HEK293 (cell line): ENCODE measurements around the gene MRPS31.

ENCODE experiments used
- CTCF ChIA-PET: fragments of 350-600 bp; formaldehyde crosslinking; extraction: SDS; loops from one replicate; lab custom pipeline; 2021; ENCODE audit warnings: antibody characterized with exemption; lab: Yijun Ruan, JAX
- POLR2A ChIA-PET: fragments of 300-600 bp; formaldehyde crosslinking; extraction: SDS; loops from one replicate; lab custom pipeline; 2020; ENCODE audit warnings: antibody characterized with exemption, inconsistent platforms; lab: Yijun Ruan, JAX
- H3K27ac ChIP-seq: fragments of 200-500 bp; sonication (Bioruptor generic); 2 replicates; pipeline ENCODE4 v1.5.1; 2014; ENCODE audit warnings: low read depth, low read length, control low read depth, inconsistent platforms; ENCODE audit errors: extremely low read depth
- H3K36me3 ChIP-seq, 2 experiments: fragments of 200-500 bp in 1 of 2; sonication (Bioruptor generic) in 1 of 2; 1 replicate in 1 of 2; 2 replicates in 1 of 2; pipeline ENCODE4 v1.5.1; 2014 to 2017; ENCODE audit warnings: inconsistent platforms in 2 of 2, low read length in 2 of 2; ENCODE audit not compliant: control insufficient read depth in 2 of 2, insufficient read depth in 1 of 2
- H3K4me1 ChIP-seq: fragments of 200-500 bp; sonication (Bioruptor generic); 2 replicates; pipeline ENCODE4 v1.5.1; 2014; ENCODE audit warnings: mild to moderate bottlenecking, low read length, inconsistent platforms; ENCODE audit not compliant: control insufficient read depth, insufficient read depth
- H3K4me3 ChIP-seq: 2 replicates; pipeline ENCODE4 v1.5.1; 2011; ENCODE audit warnings: low read depth, mild to moderate bottlenecking, control low read depth, low read length, moderate library complexity
- H3K9me3 ChIP-seq: fragments of 200-500 bp; sonication (Bioruptor generic); 2 replicates; pipeline ENCODE4 v1.5.1; 2014; ENCODE audit warnings: low read depth, low read length, inconsistent platforms; ENCODE audit not compliant: control insufficient read depth, insufficient read depth
- CTCF ChIP-seq: fragments of 450-650 bp; formaldehyde crosslinking; IDR thresholded peaks from 2 replicates; pipeline ENCODE4 v1.5.1; 2016; ENCODE audit warnings: missing biosample characterization, missing genetic modification characterization
- HOXC10 ChIP-seq: sonication (generic); formaldehyde crosslinking; IDR thresholded peaks from 2 replicates; pipeline ENCODE4 v1.8.1; 2023; ENCODE audit warnings: mild to moderate bottlenecking, missing genetic modification reagents
- HOXD13 ChIP-seq: sonication (generic); formaldehyde crosslinking; IDR thresholded peaks from 2 replicates; pipeline ENCODE4 v1.8.0; 2022; ENCODE audit warnings: missing genetic modification reagents, borderline replicate concordance
- KLF10 ChIP-seq: fragments of 450-650 bp; IDR thresholded peaks from 2 replicates; pipeline ENCODE4 v1.5.1; 2018; ENCODE audit warnings: missing biosample characterization, mild to moderate bottlenecking, missing genetic modification characterization
- ZFP69B ChIP-seq: fragments of 450-650 bp; formaldehyde crosslinking; IDR thresholded peaks from 2 replicates; pipeline ENCODE4 v1.5.1; 2016; ENCODE audit warnings: missing biosample characterization, missing genetic modification characterization
- ZNF155 ChIP-seq: fragments of 450-650 bp; formaldehyde crosslinking; IDR thresholded peaks from 2 replicates; pipeline ENCODE4 v1.5.1; 2016; ENCODE audit warnings: missing biosample characterization, missing genetic modification characterization
- ZNF473 ChIP-seq: fragments of 450-650 bp; formaldehyde crosslinking; IDR thresholded peaks from 2 replicates; pipeline ENCODE4 v1.5.1; 2017; ENCODE audit warnings: missing biosample characterization, missing genetic modification characterization
- ZNF501 ChIP-seq: fragments of 450-650 bp; formaldehyde crosslinking; IDR thresholded peaks from 2 replicates; pipeline ENCODE4 v1.5.1; 2016; ENCODE audit warnings: missing biosample characterization, missing genetic modification characterization
- ZNF549 ChIP-seq: fragments of 450-650 bp; IDR thresholded peaks from 2 replicates; pipeline ENCODE4 v1.5.1; 2018; ENCODE audit warnings: missing biosample characterization, missing genetic modification characterization, mild to moderate bottlenecking, inconsistent platforms, moderate library complexity
- ZNF701 ChIP-seq: fragments of 450-650 bp; formaldehyde crosslinking; IDR thresholded peaks from 2 replicates; pipeline ENCODE4 v1.5.1; 2016; ENCODE audit warnings: missing biosample characterization, missing genetic modification characterization
- TF ChIP-seq, protein P1 (sequence below): fragments of 450-650 bp; formaldehyde crosslinking; IDR thresholded peaks from 2 replicates; pipeline ENCODE4 v1.5.1; 2016; ENCODE audit warnings: missing biosample characterization, missing genetic modification characterization
- TF ChIP-seq, protein P2 (sequence below): fragments of 450-650 bp; formaldehyde crosslinking; IDR thresholded peaks from 2 replicates; pipeline ENCODE4 v1.5.1; 2016; ENCODE audit warnings: missing biosample characterization, missing genetic modification characterization, borderline replicate concordance
- TF ChIP-seq, protein P3 (sequence below): fragments of 450-650 bp; formaldehyde crosslinking; IDR thresholded peaks from 2 replicates; pipeline ENCODE4 v1.5.1; 2016; ENCODE audit warnings: missing biosample characterization, missing genetic modification characterization, borderline replicate concordance

MRPS31 gene

GRCh38 chr13:40796649-40797048 lies 25.7 kb upstream of the MRPS31 start (continued):
- TF ChIP-seq ZNF501 (tag by site-specific recombination), result no peak
- TF ChIP-seq, protein P1, sequence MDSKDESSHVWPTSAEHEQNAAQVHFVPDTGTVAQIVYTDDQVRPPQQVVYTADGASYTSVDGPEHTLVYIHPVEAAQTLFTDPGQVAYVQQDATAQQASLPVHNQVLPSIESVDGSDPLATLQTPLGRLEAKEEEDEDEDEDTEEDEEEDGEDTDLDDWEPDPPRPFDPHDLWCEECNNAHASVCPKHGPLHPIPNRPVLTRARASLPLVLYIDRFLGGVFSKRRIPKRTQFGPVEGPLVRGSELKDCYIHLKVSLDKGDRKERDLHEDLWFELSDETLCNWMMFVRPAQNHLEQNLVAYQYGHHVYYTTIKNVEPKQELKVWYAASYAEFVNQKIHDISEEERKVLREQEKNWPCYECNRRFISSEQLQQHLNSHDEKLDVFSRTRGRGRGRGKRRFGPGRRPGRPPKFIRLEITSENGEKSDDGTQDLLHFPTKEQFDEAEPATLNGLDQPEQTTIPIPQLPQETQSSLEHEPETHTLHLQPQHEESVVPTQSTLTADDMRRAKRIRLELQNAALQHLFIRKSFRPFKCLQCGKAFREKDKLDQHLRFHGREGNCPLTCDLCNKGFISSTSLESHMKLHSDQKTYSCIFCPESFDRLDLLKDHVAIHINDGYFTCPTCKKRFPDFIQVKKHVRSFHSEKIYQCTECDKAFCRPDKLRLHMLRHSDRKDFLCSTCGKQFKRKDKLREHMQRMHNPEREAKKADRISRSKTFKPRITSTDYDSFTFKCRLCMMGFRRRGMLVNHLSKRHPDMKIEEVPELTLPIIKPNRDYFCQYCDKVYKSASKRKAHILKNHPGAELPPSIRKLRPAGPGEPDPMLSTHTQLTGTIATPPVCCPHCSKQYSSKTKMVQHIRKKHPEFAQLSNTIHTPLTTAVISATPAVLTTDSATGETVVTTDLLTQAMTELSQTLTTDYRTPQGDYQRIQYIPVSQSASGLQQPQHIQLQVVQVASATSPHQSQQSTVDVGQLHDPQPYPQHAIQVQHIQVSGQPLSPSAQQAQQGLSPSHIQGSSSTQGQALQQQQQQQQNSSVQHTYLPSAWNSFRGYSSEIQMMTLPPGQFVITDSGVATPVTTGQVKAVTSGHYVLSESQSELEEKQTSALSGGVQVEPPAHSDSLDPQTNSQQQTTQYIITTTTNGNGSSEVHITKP, result no peak
- TF ChIP-seq ZNF701 (tag by site-specific recombination), result no peak
- no peak for TF ChIP-seq HOXD13
- TF ChIP-seq ZNF549 (tag by site-specific recombination), result no peak
- no peak for TF ChIP-seq ZNF155
- TF ChIP-seq ZNF473 (tag by site-specific recombination), result no peak

- CTCF ChIA-PET, result no interaction called here
- H3K4me3 ChIP-seq, result no peak overlapping the region
- POLR2A ChIA-PET, result interaction anchor here (0.7 kb wide), 1 partner anchor 1072 kb away, joined by 5 read pairs; no protein-coding TSS in a partner anchor
- TF ChIP-seq, protein P2, sequence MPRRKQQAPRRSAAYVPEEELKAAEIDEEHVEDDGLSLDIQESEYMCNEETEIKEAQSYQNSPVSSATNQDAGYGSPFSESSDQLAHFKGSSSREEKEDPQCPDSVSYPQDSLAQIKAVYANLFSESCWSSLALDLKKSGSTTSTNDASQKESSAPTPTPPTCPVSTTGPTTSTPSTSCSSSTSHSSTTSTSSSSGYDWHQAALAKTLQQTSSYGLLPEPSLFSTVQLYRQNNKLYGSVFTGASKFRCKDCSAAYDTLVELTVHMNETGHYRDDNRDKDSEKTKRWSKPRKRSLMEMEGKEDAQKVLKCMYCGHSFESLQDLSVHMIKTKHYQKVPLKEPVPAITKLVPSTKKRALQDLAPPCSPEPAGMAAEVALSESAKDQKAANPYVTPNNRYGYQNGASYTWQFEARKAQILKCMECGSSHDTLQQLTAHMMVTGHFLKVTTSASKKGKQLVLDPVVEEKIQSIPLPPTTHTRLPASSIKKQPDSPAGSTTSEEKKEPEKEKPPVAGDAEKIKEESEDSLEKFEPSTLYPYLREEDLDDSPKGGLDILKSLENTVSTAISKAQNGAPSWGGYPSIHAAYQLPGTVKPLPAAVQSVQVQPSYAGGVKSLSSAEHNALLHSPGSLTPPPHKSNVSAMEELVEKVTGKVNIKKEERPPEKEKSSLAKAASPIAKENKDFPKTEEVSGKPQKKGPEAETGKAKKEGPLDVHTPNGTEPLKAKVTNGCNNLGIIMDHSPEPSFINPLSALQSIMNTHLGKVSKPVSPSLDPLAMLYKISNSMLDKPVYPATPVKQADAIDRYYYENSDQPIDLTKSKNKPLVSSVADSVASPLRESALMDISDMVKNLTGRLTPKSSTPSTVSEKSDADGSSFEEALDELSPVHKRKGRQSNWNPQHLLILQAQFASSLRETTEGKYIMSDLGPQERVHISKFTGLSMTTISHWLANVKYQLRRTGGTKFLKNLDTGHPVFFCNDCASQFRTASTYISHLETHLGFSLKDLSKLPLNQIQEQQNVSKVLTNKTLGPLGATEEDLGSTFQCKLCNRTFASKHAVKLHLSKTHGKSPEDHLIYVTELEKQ (tag by site-specific recombination), result no peak
- TF ChIP-seq ZFP69B, result no peak
- TF ChIP-seq, protein P3, sequence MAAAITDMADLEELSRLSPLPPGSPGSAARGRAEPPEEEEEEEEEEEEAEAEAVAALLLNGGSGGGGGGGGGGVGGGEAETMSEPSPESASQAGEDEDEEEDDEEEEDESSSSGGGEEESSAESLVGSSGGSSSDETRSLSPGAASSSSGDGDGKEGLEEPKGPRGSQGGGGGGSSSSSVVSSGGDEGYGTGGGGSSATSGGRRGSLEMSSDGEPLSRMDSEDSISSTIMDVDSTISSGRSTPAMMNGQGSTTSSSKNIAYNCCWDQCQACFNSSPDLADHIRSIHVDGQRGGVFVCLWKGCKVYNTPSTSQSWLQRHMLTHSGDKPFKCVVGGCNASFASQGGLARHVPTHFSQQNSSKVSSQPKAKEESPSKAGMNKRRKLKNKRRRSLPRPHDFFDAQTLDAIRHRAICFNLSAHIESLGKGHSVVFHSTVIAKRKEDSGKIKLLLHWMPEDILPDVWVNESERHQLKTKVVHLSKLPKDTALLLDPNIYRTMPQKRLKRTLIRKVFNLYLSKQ, result no peak
- no peak for TF ChIP-seq CTCF (tag by site-specific recombination)
- no peak for TF ChIP-seq HOXC10 (CRISPR knock-in tag)
- no peak for TF ChIP-seq KLF10
- TF ChIP-seq, all 188 proteins: peak for 0
- H3K9me3 ChIP-seq, result no peaks in the 10 kb centered on the region
- H3K4me1 ChIP-seq, result no peaks in the 10 kb centered on the region
- H3K27ac ChIP-seq, result no peak overlapping the region
- H3K36me3 ChIP-seq, result peaks cover 0 to 35% of the 10 kb centered on the region in 2 experiments; a peak in 2 of 3 replicates
These were observed 23.7 kb upstream of the MRPS31 start for GRCh38 chr13:40794414-40795368.
